Peyer's patch (tissue), 4 donors: ENCODE results near the gene UBE3A.

Experiments
- POLR2A ChIP-seq, 2 donors: fragments of 450-650 bp; IDR thresholded peaks; one replicate each; pipeline ENCODE4 v1.5.1; 2017; ENCODE audit warnings: antibody characterized with exemption in 2 of 2, mild to moderate bottlenecking in 2 of 2, moderate library complexity in 2 of 2
- TF ChIP-seq, protein P1 (sequence below), 6 experiments: fragments of 450-650 bp in 4 of 6; fragments of 200-600 bp in 2 of 6; sonication (generic) in 1 of 6; IDR thresholded peaks; one replicate each; pipeline ENCODE4 v1.5.1; 2017 to 2019; ENCODE audit warnings: antibody characterized with exemption in 6 of 6, mild to moderate bottlenecking in 3 of 6, moderate library complexity in 1 of 6

DNA sequence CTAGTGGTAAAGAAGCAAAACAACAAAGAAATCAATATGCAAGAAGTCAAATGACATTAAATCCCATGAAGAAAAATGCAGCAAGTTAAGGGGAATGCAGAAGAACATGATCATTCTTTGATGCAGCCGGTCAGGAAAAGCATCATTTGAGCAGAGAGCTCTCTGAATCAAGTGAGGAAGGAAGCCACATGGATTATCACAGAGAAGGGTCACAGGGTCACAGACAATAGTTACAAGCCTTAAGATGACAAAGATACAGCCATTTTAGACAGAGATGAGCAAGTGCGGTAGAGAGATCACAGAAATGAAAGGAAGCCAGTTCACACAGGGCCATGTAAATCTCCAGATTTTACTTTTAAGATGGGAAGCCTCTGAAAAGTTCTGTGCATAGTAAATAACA, 43.9 kb downstream of the UBE3A start:
- TF ChIP-seq, protein P1, sequence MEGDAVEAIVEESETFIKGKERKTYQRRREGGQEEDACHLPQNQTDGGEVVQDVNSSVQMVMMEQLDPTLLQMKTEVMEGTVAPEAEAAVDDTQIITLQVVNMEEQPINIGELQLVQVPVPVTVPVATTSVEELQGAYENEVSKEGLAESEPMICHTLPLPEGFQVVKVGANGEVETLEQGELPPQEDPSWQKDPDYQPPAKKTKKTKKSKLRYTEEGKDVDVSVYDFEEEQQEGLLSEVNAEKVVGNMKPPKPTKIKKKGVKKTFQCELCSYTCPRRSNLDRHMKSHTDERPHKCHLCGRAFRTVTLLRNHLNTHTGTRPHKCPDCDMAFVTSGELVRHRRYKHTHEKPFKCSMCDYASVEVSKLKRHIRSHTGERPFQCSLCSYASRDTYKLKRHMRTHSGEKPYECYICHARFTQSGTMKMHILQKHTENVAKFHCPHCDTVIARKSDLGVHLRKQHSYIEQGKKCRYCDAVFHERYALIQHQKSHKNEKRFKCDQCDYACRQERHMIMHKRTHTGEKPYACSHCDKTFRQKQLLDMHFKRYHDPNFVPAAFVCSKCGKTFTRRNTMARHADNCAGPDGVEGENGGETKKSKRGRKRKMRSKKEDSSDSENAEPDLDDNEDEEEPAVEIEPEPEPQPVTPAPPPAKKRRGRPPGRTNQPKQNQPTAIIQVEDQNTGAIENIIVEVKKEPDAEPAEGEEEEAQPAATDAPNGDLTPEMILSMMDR (IDR thresholded peaks at IDR 0.05) = no peak
- no peak for TF ChIP-seq POLR2A (IDR thresholded peaks at IDR 0.05)
